T-helper 17 cell (primary cell): ENCODE measurements around the gene C16orf90. TPM values are rescaled to one million over a fixed set of nuclear protein-coding genes. Genes with fewer than 3 reads are reported as not detected.
A peak's percentile ranks its signal among the peaks of the same experiment; 100 is the strongest.

Experiments
- ATAC-seq: fragments of 150-1000 bp; cut with Tn5 transposase; 2 replicates; pipeline ENCODE4 v1.10.0; 2021; ENCODE audit warnings: mild to moderate bottlenecking, moderate library complexity
- DNase-seq, 3 donors: peaks; one replicate each; pipeline versions ENCODE4 v3.0.0 to v3.0.0-alpha.2; 2020 to 2021
- H3K9me3 ChIP-seq: one replicate; pipeline ENCODE4 v1.7.0; 2013; ENCODE audit warnings: low read length, mild to moderate bottlenecking; ENCODE audit not compliant: control insufficient read depth, poor library complexity, severe bottlenecking
- H3K27ac Mint-ChIP-seq: one replicate; pipeline ENCODE4 v1.8.0; 2022; ENCODE audit warnings: mild to moderate bottlenecking, moderate library complexity, mixed read lengths
- H3K27me3 Mint-ChIP-seq: one replicate; pipeline ENCODE4 v1.8.0; 2022; ENCODE audit warnings: mixed read lengths
- H3K36me3 Mint-ChIP-seq: one replicate; pipeline ENCODE4 v1.8.0; 2022; ENCODE audit warnings: low read depth, mixed read lengths
- H3K4me1 Mint-ChIP-seq: one replicate; pipeline ENCODE4 v1.8.0; 2022; ENCODE audit warnings: mild to moderate bottlenecking, mixed read lengths
- H3K4me3 Mint-ChIP-seq: one replicate; pipeline ENCODE4 v1.8.0; 2022; ENCODE audit warnings: mild to moderate bottlenecking, moderate library complexity, mixed read lengths
- total RNA-seq, 4 donors: library from RNA in 2 of 4; stranded (reverse) in 2 of 4; gene quantifications; one replicate each; pipeline ENCODE4 v1.2.3 and lab custom pipeline; 2022 to 2026

Gene C16orf90
- total RNA-seq, 2 donors from 2014 or later = not detected

- H3K4me3 Mint-ChIP-seq = peak overlapping the region; percentile 92
- no peaks in the 10 kb centered on the region for H3K9me3 ChIP-seq
- H3K36me3 Mint-ChIP-seq = no peaks in the 10 kb centered on the region
- no peak for ATAC-seq
- peaks cover 36% of the 10 kb centered on the region for H3K4me1 Mint-ChIP-seq
- no peaks in the 10 kb centered on the region for H3K27me3 Mint-ChIP-seq
- DNase-seq = no peak
- peak overlapping the region; percentile 97 for H3K27ac Mint-ChIP-seq
These were observed 35.2 kb downstream of the C16orf90 start for GRCh38 chr16:3460121-3460520.

GRCh38 chr16:3459401-3460090, 35.7 kb downstream of the C16orf90 start:
- peak; percentile 15 for ATAC-seq
- no peak for DNase-seq

GRCh38 chr16:3458852-3459361, 36.4 kb downstream of the C16orf90 start:
- ATAC-seq = peak; percentile 16
- H3K27ac Mint-ChIP-seq = peak overlapping the region; percentile 97
- H3K4me1 Mint-ChIP-seq = peaks cover 33% of the 10 kb centered on the region
- peak overlapping the region; percentile 92 for H3K4me3 Mint-ChIP-seq
- DNase-seq = no peak
- no peaks in the 10 kb centered on the region for H3K36me3 Mint-ChIP-seq
- no peaks in the 10 kb centered on the region for H3K27me3 Mint-ChIP-seq
- H3K9me3 ChIP-seq = no peaks in the 10 kb centered on the region

More at GRCh38 chr16:3459401-3460090, 35.7 kb downstream of the C16orf90 start:
- Mint-ChIP-seq H3K36me3 (no peaks in the 10 kb centered on the region), H3K27ac (peak overlapping the region; percentile 97), H3K4me3 (peak overlapping the region; percentile 92), H3K27me3 (no peaks in the 10 kb centered on the region), H3K4me1 (peaks cover 36% of the 10 kb centered on the region)
- H3K9me3 ChIP-seq = no peaks in the 10 kb centered on the region

- no peak for DNase-seq
- H3K4me3 Mint-ChIP-seq = peak overlapping the region; percentile 92
- peak overlapping the region; percentile 97 for H3K27ac Mint-ChIP-seq
- no peaks in the 10 kb centered on the region for H3K27me3 Mint-ChIP-seq
- peaks cover 33% of the 10 kb centered on the region for H3K4me1 Mint-ChIP-seq
- H3K36me3 Mint-ChIP-seq = no peaks in the 10 kb centered on the region
- no peaks in the 10 kb centered on the region for H3K9me3 ChIP-seq
- ATAC-seq = no peak
These were observed 36.9 kb downstream of the C16orf90 start for GRCh38 chr16:3458278-3458851.

GRCh38 chr16:3457434-3458252, 37.6 kb downstream of the C16orf90 start:
- H3K9me3 ChIP-seq = no peaks in the 10 kb centered on the region
- peak overlapping the region; percentile 19 for H3K27ac Mint-ChIP-seq
- H3K4me1 Mint-ChIP-seq = peaks cover 33% of the 10 kb centered on the region
- H3K27me3 Mint-ChIP-seq = no peaks in the 10 kb centered on the region
- peak; percentile 88 to 91 (median 89) for DNase-seq
- no peaks in the 10 kb centered on the region for H3K36me3 Mint-ChIP-seq
- H3K4me3 Mint-ChIP-seq = peak overlapping the region; percentile 92
- ATAC-seq = peak; percentile 92

GRCh38 chr16:3454631-3455147, 40.6 kb downstream of the C16orf90 start:
- H3K4me3 Mint-ChIP-seq = no peak overlapping the region
- H3K9me3 ChIP-seq = no peaks in the 10 kb centered on the region
- no peaks in the 10 kb centered on the region for H3K27me3 Mint-ChIP-seq
- DNase-seq (no peak), ATAC-seq (no peak)
- H3K27ac Mint-ChIP-seq = no peak overlapping the region
- peaks cover 13% of the 10 kb centered on the region for H3K4me1 Mint-ChIP-seq
- H3K36me3 Mint-ChIP-seq = no peaks in the 10 kb centered on the region

GRCh38 chr16:3454093-3454492, 41.2 kb downstream of the C16orf90 start:
- no peaks in the 10 kb centered on the region for H3K9me3 ChIP-seq
- Mint-ChIP-seq H3K4me3 (no peak overlapping the region), H3K36me3 (no peaks in the 10 kb centered on the region), H3K27ac (no peak overlapping the region), H3K4me1 (peaks cover 7% of the 10 kb centered on the region), H3K27me3 (no peaks in the 10 kb centered on the region)
- ATAC-seq (no peak), DNase-seq (no peak)

GRCh38 chr16:3444032-3444388, 51.3 kb downstream of the C16orf90 start:
- DNase-seq (no peak), ATAC-seq (peak; percentile 57)
- no peaks in the 10 kb centered on the region for H3K9me3 ChIP-seq
- Mint-ChIP-seq H3K4me1 (peaks cover 9% of the 10 kb centered on the region), H3K27ac (peak overlapping the region; percentile 91), H3K4me3 (peak overlapping the region; percentile 89), H3K36me3 (no peaks in the 10 kb centered on the region), H3K27me3 (no peaks in the 10 kb centered on the region)

Other genes with a start within 250 kb of the C16orf90 start
- gene MEFV, start 238.9 kb downstream of the C16orf90 start, total RNA-seq = 1 to 10 TPM in 1 of 2 donors, under 1 TPM in 1; 0.81 to 2.2 TPM
- 10 to 100 TPM; 21.2 to 26.4 TPM for gene ZNF263, start 212.0 kb downstream of the C16orf90 start, total RNA-seq
- 1 to 10 TPM; 1.9 TPM for gene TIGD7, start 190.1 kb downstream of the C16orf90 start, total RNA-seq
- 10 to 100 TPM; 26.3 to 28.1 TPM for gene ZNF75A, start 190.0 kb downstream of the C16orf90 start, total RNA-seq
- not detected for gene OR2C1, start 139.6 kb downstream of the C16orf90 start, total RNA-seq
- gene ZSCAN32, start 94.5 kb downstream of the C16orf90 start, total RNA-seq = 1 to 10 TPM; 5.9 to 6.3 TPM
- gene ZNF174, start 94.3 kb downstream of the C16orf90 start, total RNA-seq = 1 to 10 TPM; 4.4 to 5.4 TPM
- 1 to 10 TPM; 3.0 to 3.2 TPM for gene ZNF597, start 52.0 kb downstream of the C16orf90 start, total RNA-seq
- 10 to 100 TPM; 34.8 to 44.5 TPM for gene NAA60, start 51.8 kb downstream of the C16orf90 start, total RNA-seq
- gene CLUAP1, start 5.5 kb upstream of the C16orf90 start, total RNA-seq = 10 to 100 TPM; 10.7 to 19.0 TPM
- 10 to 100 TPM; 71.7 to 76.7 TPM for gene NLRC3, start 81.9 kb upstream of the C16orf90 start, total RNA-seq
- 1 to 10 TPM; 5.6 TPM for gene SLX4, start 116.1 kb upstream of the C16orf90 start, total RNA-seq
- gene DNASE1, start 159.2 kb upstream of the C16orf90 start, total RNA-seq = 10 to 100 TPM; 19.6 to 21.5 TPM
- gene TRAP1, start 222.0 kb upstream of the C16orf90 start, total RNA-seq = 10 to 100 TPM; 77.2 to 80.4 TPM